Midbrain (tissue), 1 donor: ENCODE measurements around the gene IMMP1L.

Experiments
- DNase-seq: peaks from one replicate; lab custom pipeline; 2025; lab: John Stamatoyannopoulos, UW

IMMP1L gene

GRCh38 chr11:31477528-31478222 is 31.7 kb downstream of the IMMP1L start:
- DNase-seq = no peak

GRCh38 chr11:31474083-31474482 is 35.3 kb downstream of the IMMP1L start:
- DNase-seq = no peak

- no peak for DNase-seq
Observed at GRCh38 chr11:31464436-31464835, 45.0 kb downstream of the IMMP1L start.

GRCh38 chr11:31455177-31455576 is 54.2 kb downstream of the IMMP1L start:
- DNase-seq = no peak

GRCh38 chr11:31450841-31451240 is 58.6 kb downstream of the IMMP1L start:
- no peak for DNase-seq

GRCh38 chr11:31449040-31449439 is 60.4 kb downstream of the IMMP1L start:
- no peak for DNase-seq

GRCh38 chr11:31445621-31446020 is 63.8 kb downstream of the IMMP1L start:
- DNase-seq = no peak

GRCh38 chr11:31443802-31444201 is 65.6 kb downstream of the IMMP1L start:
- DNase-seq = no peak

GRCh38 chr11:31442086-31442485 is 67.3 kb downstream of the IMMP1L start:
- DNase-seq = no peak

GRCh38 chr11:31441296-31441695 is 68.1 kb downstream of the IMMP1L start:
- DNase-seq = no peak

GRCh38 chr11:31437742-31438435 is 71.5 kb downstream of the IMMP1L start:
- DNase-seq = no peak

- no peak for DNase-seq
Observed at GRCh38 chr11:31433851-31434250, 75.6 kb downstream of the IMMP1L start.

- no peak for DNase-seq
Observed at GRCh38 chr11:31424652-31425051, 84.8 kb downstream of the IMMP1L start.

GRCh38 chr11:31422703-31423102 is 86.7 kb downstream of the IMMP1L start:
- DNase-seq = no peak

- no peak for DNase-seq
Observed at GRCh38 chr11:31421820-31422219, 87.6 kb downstream of the IMMP1L start.

- DNase-seq = no peak
Observed at GRCh38 chr11:31419669-31420068, 89.8 kb downstream of the IMMP1L start.

- no peak for DNase-seq
Observed at GRCh38 chr11:31419138-31419537, 90.3 kb downstream of the IMMP1L start.

- DNase-seq = no peak
Observed at GRCh38 chr11:31417816-31418215, 91.6 kb downstream of the IMMP1L start.

- no peak for DNase-seq
Observed at GRCh38 chr11:31417357-31417756, 92.1 kb downstream of the IMMP1L start.

GRCh38 chr11:31415435-31415834 is 94.0 kb downstream of the IMMP1L start:
- DNase-seq = no peak

- DNase-seq = no peak
Observed at GRCh38 chr11:31414338-31414737, 95.1 kb downstream of the IMMP1L start.

- DNase-seq = no peak
Observed at GRCh38 chr11:31412946-31413345, 96.5 kb downstream of the IMMP1L start.

- no peak for DNase-seq
Observed at GRCh38 chr11:31408201-31408600, 101.2 kb downstream of the IMMP1L start.

- no peak for DNase-seq
Observed at GRCh38 chr11:31404614-31405013, 104.8 kb downstream of the IMMP1L start.
